GM12878 (cell line): Measurements from ENCODE around the gene MGAT5. TPM values are rescaled to one million over a fixed set of nuclear protein-coding genes. Genes with fewer than 3 reads are reported as not detected.

Experiments used
- ATAC-seq: fragments of 200-7000 bp; cut with Tn5 transposase; 3 replicates; pipeline ENCODE4 v1.9.1; 2020; ENCODE audit warnings: mild to moderate bottlenecking, moderate library complexity
- BruUV-seq: library from RNA; stranded (reverse); fragments of 400-500 nt; replicated peaks from 2 replicates; lab custom pipeline; 2021; lab: Mats Ljungman, UMichigan
- CTCF ChIA-PET: fragments of 300-600 bp; sonication (Branson Sonifier 250); formaldehyde crosslinking; extraction: SDS; loops from one replicate; lab custom pipeline; 2021; ENCODE audit warnings: inconsistent platforms; lab: Yijun Ruan, JAX
- POLR2A ChIA-PET: fragments of 350-600 bp; formaldehyde crosslinking; extraction: SDS; loops from one replicate; lab custom pipeline; 2021; ENCODE audit warnings: inconsistent platforms; lab: Charles Lee
- RAD21 ChIA-PET: fragments of 300-600 bp; sonication (Branson Sonifier 250); formaldehyde crosslinking; loops from one replicate; lab custom pipeline; 2023; ENCODE audit warnings: antibody characterized with exemption; ENCODE audit not compliant: unreplicated experiment; lab: Charles Lee
- SMC1A ChIA-PET: fragments of 300-600 bp; sonication (Branson Sonifier 250); formaldehyde crosslinking; loops from one replicate; lab custom pipeline; 2023; ENCODE audit not compliant: unreplicated experiment, uncharacterized antibody; lab: Charles Lee
- DNase-seq: peaks from one replicate; pipeline ENCODE4 v3.0.0-alpha.2; 2011; ENCODE audit warnings: low read depth, low spot score
- FAIRE-seq: peaks from 3 replicates; lab custom pipeline; 2011; peaks lifted over from hg19 to GRCh38; lab: Jason Lieb, UNC
- H2AFZ ChIP-seq: 2 replicates; pipeline ENCODE4 v1.6.0; 2011; ENCODE audit warnings: low read depth, low read length, control low read depth; ENCODE audit not compliant: control insufficient read depth
- H3K27ac ChIP-seq: 2 replicates; pipeline ENCODE4 v1.5.1; 2011; ENCODE audit warnings: control low read depth; ENCODE audit not compliant: control insufficient read depth, insufficient read depth
- H3K27me3 ChIP-seq, 2 experiments: replicated peaks in 1 of 2; 2 replicates each; pipeline versions ENCODE4 v1.6.0 to v1.6.1; 2011; ENCODE audit warnings: low read length in 1 of 2; ENCODE audit not compliant: control insufficient read depth in 2 of 2, insufficient read depth in 2 of 2
- H3K36me3 ChIP-seq, 2 experiments: 2 replicates each; pipeline ENCODE4 v1.5.1; 2011; ENCODE audit warnings: low read length in 1 of 2; ENCODE audit not compliant: control insufficient read depth in 2 of 2, insufficient read depth in 2 of 2
- H3K4me1 ChIP-seq: 2 replicates; pipeline ENCODE4 v1.6.1; 2011; ENCODE audit warnings: mild to moderate bottlenecking, low read length, moderate library complexity, mixed read lengths; ENCODE audit not compliant: control insufficient read depth, insufficient read depth
- H3K4me2 ChIP-seq: 2 replicates; pipeline ENCODE4 v1.6.0; 2011; ENCODE audit warnings: control low read depth; ENCODE audit not compliant: control insufficient read depth, insufficient read depth
- H3K4me3 ChIP-seq: fragments of 200-600 bp; sonication (generic); 2 replicates; pipeline ENCODE4 v1.5.1; 2016
- H3K79me2 ChIP-seq: 2 replicates; pipeline ENCODE4 v1.6.0; 2011; ENCODE audit warnings: low read length; ENCODE audit not compliant: control insufficient read depth, insufficient read depth
- H3K9ac ChIP-seq: 2 replicates; pipeline ENCODE4 v1.8.0; 2011; ENCODE audit warnings: low read length, control low read depth, mixed read lengths; ENCODE audit not compliant: control insufficient read depth, insufficient read depth
- H3K9me3 ChIP-seq: replicated peaks from 3 replicates; pipeline ENCODE4 v1.5.1; 2011; ENCODE audit warnings: mild to moderate bottlenecking, low read length; ENCODE audit not compliant: control insufficient read depth, insufficient read depth
- H4K20me1 ChIP-seq: 2 replicates; pipeline ENCODE4 v1.6.0; 2011; ENCODE audit not compliant: control insufficient read depth, insufficient read depth
- HCFC1 ChIP-seq: fragments of 150-350 bp; IDR thresholded peaks from 2 replicates; pipeline ENCODE4 v1.6.1; 2014; ENCODE audit warnings: low read length
- HDAC6 ChIP-seq: fragments of 200-600 bp; sonication (generic); IDR thresholded peaks from one replicate; pipeline ENCODE4 v1.8.0; 2017; ENCODE audit warnings: antibody characterized with exemption; ENCODE audit not compliant: unreplicated experiment
- IKZF2 ChIP-seq, 2 experiments: fragments of 450-650 bp; IDR thresholded peaks; 2 replicates each; pipeline ENCODE4 v1.6.1; 2017; ENCODE audit warnings: mild to moderate bottlenecking in 2 of 2, moderate library complexity in 2 of 2
- JUNB ChIP-seq: IDR thresholded peaks from 2 replicates; pipeline ENCODE4 v1.6.1; 2016; ENCODE audit warnings: antibody characterized with exemption, mild to moderate bottlenecking
- POLR2AphosphoS5 ChIP-seq: IDR thresholded peaks from 2 replicates; pipeline ENCODE4 v1.6.1; 2011; ENCODE audit warnings: mild to moderate bottlenecking, low read length, inconsistent platforms
- WRNIP1 ChIP-seq: IDR thresholded peaks from 2 replicates; pipeline ENCODE4 v1.6.1; 2011; ENCODE audit warnings: low read depth, low read length, improper control_type of control experiment, borderline replicate concordance
- YY1 ChIP-seq: IDR thresholded peaks from 2 replicates; pipeline ENCODE4 v1.6.1; 2011; ENCODE audit warnings: low read depth, mild to moderate bottlenecking, low read length
- WGBS: methylation state at CpG from one replicate; pipeline ENCODE4 v1.1.6; 2016; ENCODE audit warnings: low lambda C conversion rate; ENCODE audit not compliant: insufficient replicate concordance, insufficient coverage; ENCODE audit errors: missing lambda C conversion rate; 5-methylcytosine and 5-hydroxymethylcytosine counted together
- in situ Hi-C: fragments of 300-500 bp; cut with MboI; formaldehyde crosslinking; loops from 9 replicates; pipeline ENCODE4 v1.14.3; 2018; ENCODE audit warnings: mixed read lengths
- intact Hi-C: fragments of 100-400 bp; cut with micrococcal nuclease; formaldehyde crosslinking; loops from one replicate; pipeline ENCODE4 v1.14.2; 2022; ENCODE audit not compliant: unreplicated experiment
- polyA plus RNA-seq, 11 experiments: library from polyadenylated mRNA; depleted of rRNA in 4 of 11; unstranded in 6 of 11; stranded (reverse) in 5 of 11; fragments of >200 nt; fragmentation: Nextera tagmentation in 4 of 11; fragmentation: Illumina TruSeq in 1 of 11; extraction: Ambion mirVana in 4 of 11; extraction: Trizol in 1 of 11; gene quantifications; 1 replicate in 1 of 11; 2 replicates in 10 of 11; pipeline versions ENCODE4 v1.2.1 to v1.2.3, GENCODE V29; 2011 to 2016; ENCODE audit warnings: inconsistent platforms in 2 of 11, missing spikeins in 2 of 11, low read depth in 1 of 11
- total RNA-seq, 4 experiments: library from RNA; depleted of rRNA in 3 of 4; stranded (reverse); fragments of >200 nt in 3 of 4; fragmentation: Illumina TruSeq in 1 of 4; extraction: Trizol in 1 of 4; gene quantifications; 2 replicates each; pipeline versions ENCODE4 v1.2.1 to v1.2.3, GENCODE V29; 2013 to 2021
- TF ChIP-seq, protein P1 (sequence below): fragments of 450-650 bp; IDR thresholded peaks from 2 replicates; pipeline ENCODE4 v1.6.1; 2018; ENCODE audit warnings: borderline replicate concordance, mild to moderate bottlenecking; ENCODE audit not compliant: partially characterized antibody
- TF ChIP-seq, protein P2 (sequence below): fragments of 450-650 bp; formaldehyde crosslinking; IDR thresholded peaks from 2 replicates; pipeline ENCODE4 v1.4.0; 2022; ENCODE audit warnings: mild to moderate bottlenecking, moderate library complexity
- TF ChIP-seq, protein P3 (sequence below): fragments of 450-650 bp; IDR thresholded peaks from 2 replicates; pipeline ENCODE4 v1.6.1; 2016; ENCODE audit warnings: mild to moderate bottlenecking, moderate library complexity, borderline replicate concordance
- TF ChIP-seq, protein P4 (sequence below): fragments of 450-650 bp; IDR thresholded peaks from 2 replicates; pipeline ENCODE4 v1.6.1; 2018; ENCODE audit warnings: mild to moderate bottlenecking, low read depth, moderate library complexity; ENCODE audit not compliant: partially characterized antibody

The MGAT5 gene
- total and polyA plus RNA-seq, 10 of the 15 experiments (the other 5 are each of a cell fraction or from before 2014, with no cell fraction given): 4.9 to 104 (median 36.2) TPM

DNA sequence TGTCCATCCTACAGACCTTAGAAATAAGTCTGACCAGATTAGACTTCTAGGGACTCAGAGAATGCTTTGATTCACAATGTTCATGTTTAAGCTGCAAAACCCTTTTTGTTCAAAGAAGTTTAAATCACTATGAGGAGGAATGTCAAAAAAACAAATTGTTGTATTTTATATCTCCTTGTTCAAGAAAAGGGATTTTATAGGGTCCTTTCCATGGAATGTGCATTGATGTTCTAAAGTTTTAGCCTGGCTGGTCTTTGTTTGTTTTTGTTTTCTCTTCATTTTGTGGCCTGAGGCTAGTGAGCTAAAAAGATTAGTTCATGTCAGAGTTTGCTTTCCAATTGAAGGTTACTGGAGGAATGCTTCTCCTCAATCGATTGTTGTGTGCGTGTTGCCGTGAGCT is 77.2 kb downstream of the MGAT5 start:
- H2AFZ ChIP-seq: no peak overlapping the region
- ATAC-seq (no peak), DNase-seq (no peak), FAIRE-seq (no peak)
- H3K27me3 ChIP-seq: no peaks in the 10 kb centered on the region
- no peak overlapping the region for H3K4me2 ChIP-seq
- in situ Hi-C loops (no loop called here), intact Hi-C loops (no loop called here)
- no peak overlapping the region for H3K27ac ChIP-seq
- CTCF ChIA-PET: no interaction called here
- H3K9ac ChIP-seq: no peak overlapping the region
- H4K20me1 ChIP-seq: no peaks in the 10 kb centered on the region; the same call in 1 of the 2 replicates
- no peak for TF ChIP-seq POLR2AphosphoS5
- TF ChIP-seq JUNB: no peak
- no peak for TF ChIP-seq HDAC6
- TF ChIP-seq YY1: no peak
- TF ChIP-seq, protein P1, sequence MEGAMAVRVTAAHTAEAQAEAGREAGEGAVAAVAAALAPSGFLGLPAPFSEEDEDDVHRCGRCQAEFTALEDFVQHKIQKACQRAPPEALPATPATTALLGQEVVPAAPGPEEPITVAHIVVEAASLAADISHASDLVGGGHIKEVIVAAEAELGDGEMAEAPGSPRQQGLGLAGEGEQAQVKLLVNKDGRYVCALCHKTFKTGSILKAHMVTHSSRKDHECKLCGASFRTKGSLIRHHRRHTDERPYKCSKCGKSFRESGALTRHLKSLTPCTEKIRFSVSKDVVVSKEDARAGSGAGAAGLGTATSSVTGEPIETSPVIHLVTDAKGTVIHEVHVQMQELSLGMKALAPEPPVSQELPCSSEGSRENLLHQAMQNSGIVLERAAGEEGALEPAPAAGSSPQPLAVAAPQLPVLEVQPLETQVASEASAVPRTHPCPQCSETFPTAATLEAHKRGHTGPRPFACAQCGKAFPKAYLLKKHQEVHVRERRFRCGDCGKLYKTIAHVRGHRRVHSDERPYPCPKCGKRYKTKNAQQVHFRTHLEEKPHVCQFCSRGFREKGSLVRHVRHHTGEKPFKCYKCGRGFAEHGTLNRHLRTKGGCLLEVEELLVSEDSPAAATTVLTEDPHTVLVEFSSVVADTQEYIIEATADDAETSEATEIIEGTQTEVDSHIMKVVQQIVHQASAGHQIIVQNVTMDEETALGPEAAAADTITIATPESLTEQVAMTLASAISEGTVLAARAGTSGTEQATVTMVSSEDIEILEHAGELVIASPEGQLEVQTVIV: no peak
- TF ChIP-seq IKZF2 (IDR thresholded peaks at IDR 0.05): no peak
- no peak for TF ChIP-seq HCFC1
- TF ChIP-seq, protein P2, sequence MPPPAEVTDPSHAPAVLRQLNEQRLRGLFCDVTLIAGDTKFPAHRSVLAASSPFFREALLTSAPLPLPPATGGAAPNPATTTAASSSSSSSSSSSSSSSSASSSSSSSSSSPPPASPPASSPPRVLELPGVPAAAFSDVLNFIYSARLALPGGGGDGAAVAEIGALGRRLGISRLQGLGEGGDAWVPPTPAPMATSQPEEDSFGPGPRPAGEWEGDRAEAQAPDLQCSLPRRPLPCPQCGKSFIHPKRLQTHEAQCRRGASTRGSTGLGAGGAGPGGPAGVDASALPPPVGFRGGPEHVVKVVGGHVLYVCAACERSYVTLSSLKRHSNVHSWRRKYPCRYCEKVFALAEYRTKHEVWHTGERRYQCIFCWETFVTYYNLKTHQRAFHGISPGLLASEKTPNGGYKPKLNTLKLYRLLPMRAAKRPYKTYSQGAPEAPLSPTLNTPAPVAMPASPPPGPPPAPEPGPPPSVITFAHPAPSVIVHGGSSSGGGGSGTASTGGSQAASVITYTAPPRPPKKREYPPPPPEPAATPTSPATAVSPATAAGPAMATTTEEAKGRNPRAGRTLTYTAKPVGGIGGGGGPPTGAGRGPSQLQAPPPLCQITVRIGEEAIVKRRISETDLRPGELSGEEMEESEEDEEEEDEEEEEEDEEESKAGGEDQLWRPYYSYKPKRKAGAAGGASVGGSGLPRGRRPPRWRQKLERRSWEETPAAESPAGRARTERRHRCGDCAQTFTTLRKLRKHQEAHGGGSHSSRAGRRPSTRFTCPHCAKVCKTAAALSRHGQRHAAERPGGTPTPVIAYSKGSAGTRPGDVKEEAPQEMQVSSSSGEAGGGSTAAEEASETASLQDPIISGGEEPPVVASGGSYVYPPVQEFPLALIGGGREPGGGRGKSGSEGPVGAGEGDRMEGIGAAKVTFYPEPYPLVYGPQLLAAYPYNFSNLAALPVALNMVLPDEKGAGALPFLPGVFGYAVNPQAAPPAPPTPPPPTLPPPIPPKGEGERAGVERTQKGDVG (CRISPR knock-in tag): no peak
- TF ChIP-seq, protein P3, sequence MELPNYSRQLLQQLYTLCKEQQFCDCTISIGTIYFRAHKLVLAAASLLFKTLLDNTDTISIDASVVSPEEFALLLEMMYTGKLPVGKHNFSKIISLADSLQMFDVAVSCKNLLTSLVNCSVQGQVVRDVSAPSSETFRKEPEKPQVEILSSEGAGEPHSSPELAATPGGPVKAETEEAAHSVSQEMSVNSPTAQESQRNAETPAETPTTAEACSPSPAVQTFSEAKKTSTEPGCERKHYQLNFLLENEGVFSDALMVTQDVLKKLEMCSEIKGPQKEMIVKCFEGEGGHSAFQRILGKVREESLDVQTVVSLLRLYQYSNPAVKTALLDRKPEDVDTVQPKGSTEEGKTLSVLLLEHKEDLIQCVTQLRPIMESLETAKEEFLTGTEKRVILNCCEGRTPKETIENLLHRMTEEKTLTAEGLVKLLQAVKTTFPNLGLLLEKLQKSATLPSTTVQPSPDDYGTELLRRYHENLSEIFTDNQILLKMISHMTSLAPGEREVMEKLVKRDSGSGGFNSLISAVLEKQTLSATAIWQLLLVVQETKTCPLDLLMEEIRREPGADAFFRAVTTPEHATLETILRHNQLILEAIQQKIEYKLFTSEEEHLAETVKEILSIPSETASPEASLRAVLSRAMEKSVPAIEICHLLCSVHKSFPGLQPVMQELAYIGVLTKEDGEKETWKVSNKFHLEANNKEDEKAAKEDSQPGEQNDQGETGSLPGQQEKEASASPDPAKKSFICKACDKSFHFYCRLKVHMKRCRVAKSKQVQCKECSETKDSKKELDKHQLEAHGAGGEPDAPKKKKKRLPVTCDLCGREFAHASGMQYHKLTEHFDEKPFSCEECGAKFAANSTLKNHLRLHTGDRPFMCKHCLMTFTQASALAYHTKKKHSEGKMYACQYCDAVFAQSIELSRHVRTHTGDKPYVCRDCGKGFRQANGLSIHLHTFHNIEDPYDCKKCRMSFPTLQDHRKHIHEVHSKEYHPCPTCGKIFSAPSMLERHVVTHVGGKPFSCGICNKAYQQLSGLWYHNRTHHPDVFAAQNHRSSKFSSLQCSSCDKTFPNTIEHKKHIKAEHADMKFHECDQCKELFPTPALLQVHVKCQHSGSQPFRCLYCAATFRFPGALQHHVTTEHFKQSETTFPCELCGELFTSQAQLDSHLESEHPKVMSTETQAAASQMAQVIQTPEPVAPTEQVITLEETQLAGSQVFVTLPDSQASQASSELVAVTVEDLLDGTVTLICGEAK: no peak
- TF ChIP-seq WRNIP1: no peak
- TF ChIP-seq, protein P4, sequence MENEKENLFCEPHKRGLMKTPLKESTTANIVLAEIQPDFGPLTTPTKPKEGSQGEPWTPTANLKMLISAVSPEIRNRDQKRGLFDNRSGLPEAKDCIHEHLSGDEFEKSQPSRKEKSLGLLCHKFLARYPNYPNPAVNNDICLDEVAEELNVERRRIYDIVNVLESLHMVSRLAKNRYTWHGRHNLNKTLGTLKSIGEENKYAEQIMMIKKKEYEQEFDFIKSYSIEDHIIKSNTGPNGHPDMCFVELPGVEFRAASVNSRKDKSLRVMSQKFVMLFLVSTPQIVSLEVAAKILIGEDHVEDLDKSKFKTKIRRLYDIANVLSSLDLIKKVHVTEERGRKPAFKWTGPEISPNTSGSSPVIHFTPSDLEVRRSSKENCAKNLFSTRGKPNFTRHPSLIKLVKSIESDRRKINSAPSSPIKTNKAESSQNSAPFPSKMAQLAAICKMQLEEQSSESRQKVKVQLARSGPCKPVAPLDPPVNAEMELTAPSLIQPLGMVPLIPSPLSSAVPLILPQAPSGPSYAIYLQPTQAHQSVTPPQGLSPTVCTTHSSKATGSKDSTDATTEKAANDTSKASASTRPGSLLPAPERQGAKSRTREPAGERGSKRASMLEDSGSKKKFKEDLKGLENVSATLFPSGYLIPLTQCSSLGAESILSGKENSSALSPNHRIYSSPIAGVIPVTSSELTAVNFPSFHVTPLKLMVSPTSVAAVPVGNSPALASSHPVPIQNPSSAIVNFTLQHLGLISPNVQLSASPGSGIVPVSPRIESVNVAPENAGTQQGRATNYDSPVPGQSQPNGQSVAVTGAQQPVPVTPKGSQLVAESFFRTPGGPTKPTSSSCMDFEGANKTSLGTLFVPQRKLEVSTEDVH: no peak
- peaks cover 7 to 15% of the 10 kb centered on the region in 2 experiments; a peak in 2 of 4 replicates for H3K36me3 ChIP-seq
- BruUV-seq: no TSS peak
- no peak overlapping the region for H3K4me3 ChIP-seq
- WGBS: 96% methylated on average over 3 of the region's 3 CpGs
- H3K79me2 ChIP-seq: peaks cover 5% of the 10 kb centered on the region
- peaks cover 16% of the 10 kb centered on the region for H3K4me1 ChIP-seq
- SMC1A ChIA-PET: interaction anchor here (1.0 to 1.1 kb wide), 2 partner anchors 11 to 29 kb away, joined by 3 to 4 read pairs; no protein-coding TSS in a partner anchor
- RAD21 ChIA-PET: no interaction called here
- peaks cover 7% of the 10 kb centered on the region; the same call in 2 of the 3 replicates for H3K9me3 ChIP-seq
- POLR2A ChIA-PET: no interaction called here
